GM18511 (cell line): Measurements from ENCODE around the gene IGSF3.
A peak's percentile ranks its signal among the peaks of the same experiment; 100 is the strongest.
"Not testable (repeated sequence)": the region's sequence is repeated elsewhere in the genome, so short reads cannot be mapped to it uniquely, and the experiment has no call there.

Experiments
- ATAC-seq: cut with Tn5 transposase; IDR thresholded peaks from one replicate; pipeline ENCODE4 v1.9.1; 2021; ENCODE audit warnings: mild to moderate bottlenecking, moderate library complexity; ENCODE audit not compliant: unreplicated experiment

Gene IGSF3

GRCh38 chr1:116603646-116604045, 63.9 kb downstream of the IGSF3 start:
- not testable (repeated sequence) for ATAC-seq

GRCh38 chr1:116599369-116599768, 68.2 kb downstream of the IGSF3 start:
- not testable (repeated sequence) for ATAC-seq

GRCh38 chr1:116598420-116599036, 69.0 kb downstream of the IGSF3 start:
- ATAC-seq: not testable (repeated sequence)

GRCh38 chr1:116597388-116597787, 70.1 kb downstream of the IGSF3 start:
- peak; percentile 86 for ATAC-seq

GRCh38 chr1:116596742-116597307, 70.7 kb downstream of the IGSF3 start:
- ATAC-seq: not testable (repeated sequence)

- peak; percentile 49 for ATAC-seq
These were observed 71.4 kb downstream of the IGSF3 start for GRCh38 chr1:116595946-116596741.

- ATAC-seq: not testable (repeated sequence)
These were observed 72.3 kb downstream of the IGSF3 start for GRCh38 chr1:116595065-116595840.

GRCh38 chr1:116593977-116594376, 73.6 kb downstream of the IGSF3 start:
- not testable (repeated sequence) for ATAC-seq

GRCh38 chr1:116593401-116593800, 74.1 kb downstream of the IGSF3 start:
- ATAC-seq: not testable (repeated sequence)

- not testable (repeated sequence) for ATAC-seq
These were observed 75.5 kb downstream of the IGSF3 start for GRCh38 chr1:116591951-116592605.

- ATAC-seq: not testable (repeated sequence)
These were observed 76.3 kb downstream of the IGSF3 start for GRCh38 chr1:116591006-116591950.

- not testable (repeated sequence) for ATAC-seq
These were observed 77.1 kb downstream of the IGSF3 start for GRCh38 chr1:116590359-116591005.

GRCh38 chr1:116589101-116589735, 78.3 kb downstream of the IGSF3 start:
- not testable (repeated sequence) for ATAC-seq

GRCh38 chr1:116587501-116588227, 79.9 kb downstream of the IGSF3 start:
- no peak for ATAC-seq

GRCh38 chr1:116586741-116587143, 80.8 kb downstream of the IGSF3 start:
- peak; percentile 66 for ATAC-seq

- ATAC-seq: no peak
These were observed 81.6 kb downstream of the IGSF3 start for GRCh38 chr1:116585886-116586285.

GRCh38 chr1:116581323-116581885, 86.1 kb downstream of the IGSF3 start:
- no peak for ATAC-seq
